Measurements from ENCODE around the gene NUDT11. TPM values are rescaled to one million over a fixed set of nuclear protein-coding genes. Genes with fewer than 3 reads are reported as not detected.
"Not testable (repeated sequence)": the region's sequence is repeated elsewhere in the genome, so short reads cannot be mapped to it uniquely, and the experiment has no call there.

Gene NUDT11
- 9.4 TPM for total RNA-seq

DNA sequence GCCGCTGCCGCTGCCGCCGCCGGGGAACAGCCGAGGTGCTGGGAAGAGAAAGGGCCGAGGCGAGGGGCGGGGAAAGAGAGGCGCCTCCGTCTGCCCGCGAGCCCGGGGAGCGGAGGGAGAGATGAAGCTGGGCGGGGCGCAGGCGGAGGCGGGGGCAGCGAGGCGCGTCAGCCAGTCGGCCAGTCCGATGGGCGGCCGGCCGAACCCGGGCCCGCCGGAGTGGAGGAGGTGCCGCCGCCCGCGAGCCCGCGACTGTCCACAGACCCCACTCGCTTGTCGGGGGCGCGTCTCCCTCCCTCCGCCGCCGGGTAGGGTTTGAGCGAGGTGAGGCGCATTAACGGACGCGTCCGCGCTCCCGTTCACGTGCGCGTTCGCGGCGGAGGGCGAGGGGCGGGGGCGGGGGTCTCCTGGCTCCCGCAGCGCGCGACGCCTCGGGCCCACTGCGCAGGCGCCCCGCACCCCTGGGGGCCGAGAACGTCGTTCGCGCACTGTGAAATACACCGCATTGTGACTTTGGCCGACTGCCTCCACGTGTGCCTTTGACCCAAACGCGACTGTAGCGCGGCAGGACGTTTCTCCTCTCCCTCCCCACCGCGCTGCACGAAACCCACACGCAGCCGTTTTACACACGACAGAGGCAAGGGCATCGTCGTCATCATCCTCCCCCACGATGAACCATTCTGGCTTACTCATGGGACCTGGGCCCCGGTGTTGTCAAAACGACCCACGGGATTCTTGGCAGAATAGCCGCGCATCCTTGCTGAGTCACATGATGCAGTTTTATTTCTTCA is at the start of gene NUDT11:
NUDT11 (minus strand) TSS at position 92 of the 791 bp plus-strand sequence. CDS start 148 bp downstream, outside the sequence.
- DNase-seq (ENCODE audit: low read depth in 2 of 3, low spot score in 2 of 3): peak in 2 of 3 donors; percentile 49 to 64

DNA sequence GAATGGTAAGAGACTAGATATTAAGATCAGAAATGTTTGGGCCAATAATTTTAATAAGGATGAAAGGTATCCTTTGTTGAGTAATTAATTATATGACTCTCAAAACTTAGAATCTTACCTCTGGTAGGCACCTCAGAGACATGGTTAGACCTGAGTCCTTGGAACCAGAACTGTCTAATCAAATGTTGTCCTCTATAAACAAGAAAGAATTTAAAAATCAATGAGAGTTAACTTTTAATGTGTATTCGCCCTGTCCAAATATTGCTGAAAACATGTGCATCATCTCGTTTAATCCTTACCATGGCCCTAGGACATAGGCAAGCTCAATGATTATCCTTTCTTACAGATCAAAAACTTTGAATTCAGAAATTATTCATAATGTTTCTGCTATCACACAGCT is 24.0 kb upstream of the NUDT11 start:
- DNase-seq (ENCODE audit: low read depth in 2 of 3, low spot score in 2 of 3): no peak

DNA sequence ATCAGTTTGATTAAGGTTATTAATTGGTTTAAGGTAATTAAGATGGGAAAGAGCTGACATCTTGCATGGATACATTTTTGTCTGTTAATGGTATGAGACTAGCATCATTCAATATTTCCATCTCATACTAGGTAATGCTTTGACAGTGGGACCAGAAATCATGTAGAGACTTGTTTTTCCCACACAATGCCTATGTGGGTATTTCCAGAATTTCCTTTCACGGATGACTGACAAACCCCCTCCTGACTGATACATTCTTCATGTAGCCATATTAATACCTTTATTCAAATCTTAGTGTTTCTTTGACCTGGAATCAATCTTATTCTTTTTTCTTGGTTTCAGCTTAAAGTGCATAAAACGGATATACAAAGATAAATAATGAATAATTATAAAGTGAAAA is 22.7 kb upstream of the NUDT11 start:
- DNase-seq (ENCODE audit: low read depth in 2 of 3, low spot score in 2 of 3): not testable (repeated sequence)

DNA sequence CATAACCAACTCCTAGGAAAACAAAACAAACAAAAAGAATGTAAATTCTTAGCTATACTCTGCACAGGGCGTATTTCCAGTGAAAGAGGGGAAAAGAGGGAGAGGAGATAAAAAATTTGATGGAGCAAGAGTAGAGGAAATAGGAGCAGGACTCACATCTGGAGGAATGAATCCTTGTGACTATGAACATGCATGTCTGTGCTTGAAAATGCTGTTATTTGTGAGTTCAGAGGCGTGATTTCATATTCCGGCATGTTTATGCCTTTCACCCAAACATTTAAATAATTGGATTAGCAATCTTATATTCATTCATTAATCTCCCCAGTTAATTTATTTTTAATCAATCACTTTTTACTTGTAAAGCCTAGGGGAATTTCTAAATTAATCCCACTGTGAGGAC is 11.2 kb upstream of the NUDT11 start:
- DNase-seq (ENCODE audit: low read depth in 2 of 3, low spot score in 2 of 3): no peak

DNA sequence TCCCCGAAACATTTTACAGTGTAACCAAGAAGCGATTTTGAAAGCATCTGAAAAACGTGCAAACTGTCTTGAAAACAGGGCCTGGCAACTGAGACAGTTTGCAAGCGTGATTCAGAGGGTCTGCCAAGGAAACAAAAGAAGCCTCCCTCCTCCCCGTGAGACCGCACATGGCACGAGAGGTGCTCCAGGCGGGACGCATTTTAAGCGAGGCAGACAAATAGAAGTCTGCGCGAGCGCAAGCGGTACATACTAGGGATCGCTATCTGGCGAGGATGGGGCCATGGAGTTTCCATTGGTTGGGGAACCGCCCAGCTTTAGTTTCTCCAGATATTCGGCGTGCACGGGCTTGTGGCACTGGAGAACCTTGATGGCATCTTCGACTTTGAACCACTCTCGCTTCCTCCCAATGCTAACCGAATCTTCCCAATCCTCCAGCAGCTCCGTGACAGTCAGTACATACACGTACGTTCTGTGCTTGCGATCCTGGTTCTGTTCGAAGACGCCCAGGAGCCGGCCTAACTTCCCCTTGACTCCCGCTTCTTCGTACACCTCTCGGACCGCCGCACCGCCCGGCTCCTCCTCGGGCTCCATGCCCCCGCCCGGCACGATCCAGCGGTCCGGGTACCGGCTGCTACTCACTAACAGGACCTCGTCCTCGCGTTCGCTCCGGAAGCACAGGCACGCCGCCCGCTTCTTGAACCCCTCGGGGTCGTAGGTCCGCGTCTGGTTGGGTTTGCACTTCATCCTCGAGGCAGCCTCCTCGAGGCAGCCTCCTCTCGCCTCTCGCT is 497 bp downstream of the NUDT11 start:
- peak in 1 of 3 donors; percentile 8 for DNase-seq (ENCODE audit: low read depth in 2 of 3, low spot score in 2 of 3)

DNA sequence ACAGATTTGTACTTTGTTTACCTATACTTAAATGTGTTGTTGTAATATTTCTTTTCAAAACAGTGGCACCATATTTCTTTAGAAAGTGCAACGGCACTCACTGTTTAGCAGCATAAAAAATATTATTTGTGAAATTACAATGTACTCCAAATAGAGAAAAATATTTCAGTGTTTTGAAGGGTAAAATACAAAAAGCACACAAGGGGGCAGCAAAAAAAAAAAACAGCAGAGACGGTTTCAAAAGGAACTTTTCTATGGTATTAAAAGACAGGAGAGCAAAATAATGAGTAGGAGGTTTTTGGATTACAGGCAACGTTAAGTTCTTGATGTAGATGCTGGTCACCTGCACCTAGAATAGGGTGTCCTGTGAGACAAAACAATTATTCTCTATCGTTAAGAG is 2.0 kb downstream of the NUDT11 start:
- DNase-seq (ENCODE audit: low read depth in 2 of 3, low spot score in 2 of 3): peak in 1 of 3 donors; percentile 33

DNA sequence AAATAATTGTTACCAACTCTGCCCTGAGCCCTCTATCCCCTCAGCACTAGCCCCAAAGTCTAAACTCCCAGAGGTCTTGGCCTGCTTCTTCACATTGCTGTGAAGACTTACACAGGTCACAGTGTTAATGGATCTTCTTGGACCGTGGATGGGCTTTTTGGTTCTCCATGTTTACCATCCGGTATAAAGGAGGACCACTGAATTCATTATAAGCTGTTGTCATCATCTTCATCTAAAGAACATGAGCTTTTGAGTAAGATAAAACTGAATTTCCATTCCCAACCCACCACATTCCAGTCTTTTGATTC is 8.5 kb downstream of the NUDT11 start:
- no peak for DNase-seq (ENCODE audit: low read depth in 2 of 3, low spot score in 2 of 3)

DNA sequence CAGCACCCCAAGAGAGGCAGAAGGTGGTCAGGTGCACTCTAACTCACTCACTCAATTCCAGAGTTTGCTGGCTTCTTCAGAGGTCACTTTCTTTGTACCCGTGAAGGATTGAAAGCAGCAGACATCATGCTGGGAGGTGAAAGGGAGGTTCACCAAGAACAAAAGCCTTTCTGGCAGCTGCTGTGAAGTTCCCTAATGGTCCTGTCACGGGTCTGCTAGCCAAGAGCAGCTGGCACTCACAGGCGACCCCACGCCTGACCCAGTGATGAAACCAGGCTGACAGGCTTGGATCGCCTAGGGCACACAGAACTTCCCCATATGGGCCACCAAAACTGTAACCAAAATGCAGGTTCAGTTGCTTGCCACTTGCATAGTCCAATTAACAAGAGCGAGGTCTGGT is 11.8 kb downstream of the NUDT11 start:
- peak in 1 of 3 donors; percentile 1 for DNase-seq (ENCODE audit: low read depth in 2 of 3, low spot score in 2 of 3)

DNA sequence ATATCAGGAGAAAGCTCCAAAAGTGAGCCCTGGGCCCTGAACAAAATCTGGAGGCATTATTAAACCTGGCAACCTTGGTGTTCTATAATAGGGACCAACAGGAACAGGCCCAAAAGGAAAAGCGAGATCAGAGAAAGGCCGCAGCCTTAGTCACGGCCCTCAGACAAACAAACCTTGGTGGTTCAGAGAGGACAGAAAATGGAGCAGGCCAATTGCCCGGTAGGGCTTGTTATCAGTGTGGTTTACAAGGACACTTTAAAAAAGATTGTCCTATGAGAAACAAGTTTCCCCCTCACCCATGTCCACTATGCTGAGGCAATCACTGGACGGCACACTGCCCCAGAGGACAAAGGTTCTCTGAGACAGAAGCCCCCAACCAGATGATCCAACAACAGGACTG is 14.0 kb downstream of the NUDT11 start:
- DNase-seq (ENCODE audit: low read depth in 2 of 3, low spot score in 2 of 3): not testable (repeated sequence)

DNA sequence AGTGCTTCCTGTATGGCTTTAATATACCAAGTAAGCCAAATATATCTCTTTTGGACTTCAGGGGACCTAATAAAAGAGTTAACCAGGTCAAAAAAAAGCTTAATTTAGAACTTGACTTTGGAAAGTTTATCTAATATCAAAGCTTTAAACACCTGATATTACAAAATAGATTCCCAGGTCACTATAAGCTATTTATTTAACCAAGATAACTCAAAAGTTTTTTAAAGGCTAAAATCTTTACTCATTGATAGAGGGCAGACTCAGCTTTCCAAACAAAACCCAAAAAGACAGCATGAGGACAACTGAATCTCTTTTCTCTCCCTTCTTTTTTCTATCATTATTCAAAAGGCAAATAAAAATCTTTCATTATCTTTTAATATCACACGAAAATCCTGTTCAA is 19.5 kb downstream of the NUDT11 start:
- no peak for DNase-seq (ENCODE audit: low read depth in 2 of 3, low spot score in 2 of 3)

DNA sequence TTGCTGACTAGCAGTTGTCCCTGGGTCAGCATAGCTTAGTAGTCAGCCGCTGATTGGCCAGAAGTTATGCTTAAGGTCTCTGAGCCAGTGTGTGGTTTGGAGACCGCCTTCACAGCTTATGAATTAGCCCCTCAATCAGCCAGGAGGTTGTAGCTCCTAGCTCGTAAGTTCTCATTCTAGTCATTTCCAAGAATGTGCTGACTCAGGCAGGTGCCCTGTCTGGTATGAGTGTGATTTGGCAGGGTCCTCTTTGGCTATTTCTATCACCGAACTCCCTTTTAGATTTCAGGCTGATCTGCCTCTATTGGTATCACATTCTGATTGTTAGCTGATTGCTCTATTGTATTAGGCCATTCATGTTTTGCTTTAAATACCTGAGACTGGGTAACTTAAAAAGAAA is 33.1 kb downstream of the NUDT11 start:
- no peak for DNase-seq (ENCODE audit: low read depth in 2 of 3, low spot score in 2 of 3)

DNA sequence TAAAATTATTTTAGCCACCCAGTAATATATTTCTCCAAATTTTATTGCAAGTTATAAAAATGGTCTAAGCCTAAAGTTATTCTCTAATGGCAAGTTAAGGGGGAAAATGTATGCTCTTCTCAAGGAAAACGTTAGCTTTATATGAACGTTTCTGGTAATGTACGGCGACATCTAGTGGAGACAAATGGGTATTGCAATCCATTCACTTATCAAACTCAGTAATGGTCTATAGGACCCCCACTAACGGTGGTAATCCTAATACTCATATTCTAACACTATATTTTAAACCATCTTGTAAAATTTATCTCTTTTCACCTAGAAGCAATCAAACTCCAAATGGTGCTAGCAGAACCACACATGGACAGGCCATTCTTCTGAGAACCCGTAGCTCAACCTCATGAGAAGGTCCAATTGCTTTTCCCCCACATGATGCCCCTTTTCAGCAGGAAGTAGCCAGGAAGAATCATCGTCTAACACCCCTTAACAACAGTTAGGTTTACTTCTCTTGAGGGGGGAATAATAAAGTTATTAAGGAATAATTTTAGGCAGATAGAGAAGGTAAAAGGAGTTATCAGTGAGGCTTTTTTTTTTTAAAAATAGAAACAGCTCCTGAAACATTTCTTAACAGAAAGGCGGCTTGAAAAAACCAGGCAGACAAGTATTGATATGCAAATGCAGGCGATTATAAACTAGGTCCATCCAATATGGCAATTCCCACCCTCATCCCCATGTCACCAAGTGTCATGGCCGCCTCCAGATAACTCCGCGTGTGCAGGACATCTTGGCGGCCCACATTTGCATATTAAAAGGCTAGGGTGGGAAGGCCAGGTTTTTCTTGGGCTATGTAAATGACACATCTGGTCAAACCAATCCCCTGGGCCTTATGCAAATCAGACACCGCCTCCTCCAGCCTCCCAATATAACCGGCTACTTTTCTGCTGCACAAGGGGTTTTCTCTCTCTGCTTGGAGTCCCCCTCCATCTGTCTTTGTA is 35.0 kb downstream of the NUDT11 start:
- DNase-seq (ENCODE audit: low read depth in 2 of 3, low spot score in 2 of 3): peak; percentile 20 to 41 (median 26)

DNA sequence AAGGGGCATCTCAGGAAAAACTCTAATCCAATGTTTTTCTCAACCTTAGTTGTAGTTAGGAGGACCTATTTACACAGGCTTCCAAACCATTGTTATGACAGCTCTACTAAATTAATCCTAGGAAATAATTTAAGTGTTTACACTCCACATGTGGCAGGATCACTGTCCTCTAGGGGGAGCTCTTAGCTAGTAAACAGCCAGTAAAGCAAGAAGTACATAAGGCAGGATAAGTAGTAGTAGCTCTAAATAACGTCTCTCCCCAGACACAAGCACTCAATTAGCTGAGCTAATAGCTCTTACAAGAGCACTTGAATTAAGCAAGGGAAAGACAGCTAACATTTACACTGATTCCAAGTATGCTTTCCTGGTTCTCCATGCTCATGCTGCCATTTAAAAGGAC is 37.3 kb downstream of the NUDT11 start:
- DNase-seq (ENCODE audit: low read depth in 2 of 3, low spot score in 2 of 3): peak in 2 of 3 donors; percentile 5 to 25

DNA sequence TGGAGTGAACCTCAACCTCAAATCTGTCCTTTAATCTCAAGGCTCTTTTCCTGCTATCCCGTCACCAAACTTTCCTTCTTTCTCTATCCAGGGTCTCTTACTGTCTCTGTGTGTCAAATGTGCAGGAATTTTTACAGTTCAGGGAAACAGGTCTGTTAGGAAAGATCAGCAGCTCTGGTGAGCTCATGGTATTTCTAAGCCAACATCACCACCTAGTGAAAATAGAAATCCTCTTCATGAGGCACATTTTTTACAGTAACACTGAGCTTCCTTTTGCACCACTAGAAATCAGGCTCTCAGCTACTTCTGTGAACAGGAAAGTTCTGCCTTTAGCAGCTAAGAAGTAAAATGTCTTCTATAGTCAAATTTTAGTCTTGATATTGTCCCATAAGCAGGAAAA is 39.6 kb downstream of the NUDT11 start:
- DNase-seq (ENCODE audit: low read depth in 2 of 3, low spot score in 2 of 3): peak in 2 of 3 donors; percentile 5 to 14

DNA sequence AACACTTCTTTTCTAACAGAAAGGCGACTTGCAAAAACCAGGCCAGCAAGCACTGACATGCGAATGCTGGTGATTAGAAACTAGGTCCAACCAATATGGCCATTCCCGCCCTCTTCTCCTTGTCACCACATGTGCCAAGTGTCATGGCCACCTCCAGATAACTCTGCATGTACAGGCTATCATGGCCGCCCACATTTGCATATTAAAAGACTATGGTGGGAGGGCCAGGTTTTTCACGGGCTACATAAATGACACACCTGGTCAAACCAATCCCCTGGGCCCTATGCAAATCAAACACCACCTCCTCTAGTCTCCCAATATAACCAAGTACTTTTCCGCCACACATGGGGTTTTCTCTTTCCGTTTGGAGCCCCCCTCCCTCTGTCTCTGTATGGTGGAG is 40.1 kb downstream of the NUDT11 start:
- no peak for DNase-seq (ENCODE audit: low read depth in 2 of 3, low spot score in 2 of 3)

DNA sequence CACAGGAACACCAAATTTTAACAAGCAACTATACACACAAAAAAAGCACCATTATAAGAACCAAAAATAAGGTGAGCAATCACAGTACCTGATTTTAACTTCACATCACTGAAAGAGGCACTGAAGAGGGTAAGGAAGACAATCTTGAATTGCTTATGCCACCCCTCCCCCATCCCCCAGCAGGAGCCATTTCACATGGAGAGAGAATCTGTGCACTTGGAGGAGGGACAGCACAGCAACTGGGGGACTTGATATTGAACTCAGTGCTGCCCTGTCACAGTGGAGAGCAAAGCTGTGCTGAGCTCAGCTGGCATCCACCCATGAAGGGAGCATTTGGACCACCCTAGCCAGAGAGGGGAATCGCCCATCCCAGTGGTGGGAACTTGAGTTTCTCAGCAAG is 56.0 kb downstream of the NUDT11 start:
- DNase-seq (ENCODE audit: low read depth in 2 of 3, low spot score in 2 of 3): no peak

Other genes with a start within 250 kb of the NUDT11 start
- gene NUDT10, start 163.8 kb downstream of the NUDT11 start, total RNA-seq: 9.4 TPM
- gene CENPVL3, start 122.3 kb upstream of the NUDT11 start, total RNA-seq: 3.2 TPM
- 0.54 TPM for gene CENPVL2, start 186.2 kb upstream of the NUDT11 start, total RNA-seq
- 0.54 TPM for gene CENPVL1, start 213.9 kb upstream of the NUDT11 start, total RNA-seq
- 5.1 TPM for gene GSPT2, start 246.8 kb upstream of the NUDT11 start, total RNA-seq

Data from hematopoietic multipotent progenitor cell (in vitro differentiated cells).